Caco-2 (cell line): ENCODE measurements around the gene HOXA11. TPM values are rescaled to one million over a fixed set of nuclear protein-coding genes. Genes with fewer than 3 reads are reported as not detected.

ENCODE experiments used
- BruUV-seq: library from RNA; stranded (reverse); fragments of 400-500 nt; replicated peaks from 2 replicates; lab custom pipeline; 2021; lab: Mats Ljungman, UMichigan
- CTCF ChIA-PET: fragments of 300-600 bp; sonication (Branson Sonifier 250); formaldehyde crosslinking; loops from one replicate; lab custom pipeline; 2022; ENCODE audit warnings: antibody characterized with exemption; lab: Charles Lee
- POLR2A ChIA-PET: fragments of 300-600 bp; sonication (Branson Sonifier 250); formaldehyde crosslinking; loops from one replicate; lab custom pipeline; 2022; ENCODE audit warnings: antibody characterized with exemption; lab: Charles Lee
- DNase-seq, 2 experiments: peaks; one replicate each; pipeline versions ENCODE4 v3.0.0 to v3.0.0-alpha.2; 2020 to 2022
- H3K27me3 ChIP-seq: replicated peaks from 2 replicates; pipeline ENCODE4 v1.6.0; 2011; ENCODE audit warnings: low read length; ENCODE audit not compliant: control insufficient read depth, insufficient read depth
- H3K36me3 ChIP-seq: 2 replicates; pipeline ENCODE4 v1.5.1; 2011; ENCODE audit warnings: low read length; ENCODE audit not compliant: control insufficient read depth, insufficient read depth
- H3K4me1 ChIP-seq: fragments of 250-450 bp; sonication (Bioruptor Pico); 2 replicates; pipeline ENCODE4 v1.5.1; 2020; ENCODE audit warnings: mild to moderate bottlenecking
- H3K4me3 ChIP-seq: 2 replicates; pipeline ENCODE4 v1.5.1; 2011; ENCODE audit warnings: low read depth, mild to moderate bottlenecking, control low read depth, low read length
- H3K9me3 ChIP-seq: fragments of 250-450 bp; sonication (Bioruptor Pico); 2 replicates; pipeline ENCODE4 v1.5.1; 2020; ENCODE audit warnings: mild to moderate bottlenecking, moderate library complexity
- H3K27ac Mint-ChIP-seq: one replicate; pipeline ENCODE4 v1.8.0; 2022; ENCODE audit warnings: mixed read lengths; ENCODE audit not compliant: unreplicated experiment
- H3K27me3 Mint-ChIP-seq: one replicate; pipeline ENCODE4 v1.8.0; 2022; ENCODE audit warnings: mixed read lengths; ENCODE audit not compliant: insufficient read depth, unreplicated experiment
- H3K36me3 Mint-ChIP-seq: one replicate; pipeline ENCODE4 v1.8.0; 2022; ENCODE audit warnings: mild to moderate bottlenecking, mixed read lengths; ENCODE audit not compliant: insufficient read depth, unreplicated experiment
- H3K4me1 Mint-ChIP-seq: one replicate; pipeline ENCODE4 v1.8.0; 2022; ENCODE audit warnings: low read depth, mixed read lengths; ENCODE audit not compliant: unreplicated experiment
- H3K4me3 Mint-ChIP-seq: one replicate; pipeline ENCODE4 v1.8.0; 2022; ENCODE audit warnings: mild to moderate bottlenecking, moderate library complexity, mixed read lengths; ENCODE audit not compliant: unreplicated experiment
- H3K9me3 Mint-ChIP-seq: one replicate; pipeline ENCODE4 v1.8.0; 2022; ENCODE audit warnings: mixed read lengths; ENCODE audit not compliant: unreplicated experiment
- CTCF ChIP-seq, 2 experiments: fragments of 200-600 bp in 1 of 2; IDR thresholded peaks; 1 replicate in 1 of 2; 2 replicates in 1 of 2; pipeline versions ENCODE4 v1.5.1 to v1.8.0; 2011 to 2022; ENCODE audit warnings: antibody characterized with exemption in 1 of 2, control low read depth in 1 of 2, inconsistent platforms in 1 of 2, low read depth in 1 of 2, low read length in 1 of 2, mild to moderate bottlenecking in 1 of 2, moderate library complexity in 1 of 2; ENCODE audit not compliant: insufficient read depth in 1 of 2, severe bottlenecking in 1 of 2, unreplicated experiment in 1 of 2
- intact Hi-C: fragments of 100-400 bp; cut with micrococcal nuclease; formaldehyde crosslinking; loops from one replicate; pipeline ENCODE4 v1.10.0; 2022; ENCODE audit not compliant: unreplicated experiment
- total RNA-seq: library from RNA; stranded (reverse); gene quantifications from 2 replicates; pipeline ENCODE4 v1.2.3, GENCODE V29; 2022

The HOXA11 gene
- total RNA-seq, 1 experiment from 2014 or later: 0.73 TPM

- Mint-ChIP-seq H3K4me1 (no peaks in the 10 kb centered on the region), H3K27me3 (peaks cover 4% of the 10 kb centered on the region), H3K9me3 (no peaks in the 10 kb centered on the region), H3K4me3 (no peak overlapping the region), H3K36me3 (no peaks in the 10 kb centered on the region), H3K27ac (no peak overlapping the region)
- POLR2A ChIA-PET: no interaction called here
- intact Hi-C loops: no loop called here
- no peak for TF ChIP-seq CTCF (IDR thresholded peaks at IDR 0.05; ENCODE audit: insufficient read depth in 1 of 2, low read depth in 1 of 2, low read length in 1 of 2, severe bottlenecking in 1 of 2, unreplicated experiment in 1 of 2)
- H3K4me3 ChIP-seq: no peak overlapping the region
- no peaks in the 10 kb centered on the region for H3K36me3 ChIP-seq
- no TSS peak for BruUV-seq
- H3K9me3 ChIP-seq: no peaks in the 10 kb centered on the region
- CTCF ChIA-PET: no interaction called here
- H3K27me3 ChIP-seq: no peaks in the 10 kb centered on the region
- no peaks in the 10 kb centered on the region for H3K4me1 ChIP-seq
- no peak for DNase-seq
These were observed 35.5 kb upstream of the HOXA11 start for GRCh38 chr7:27220440-27220955.

- DNase-seq: no peak
- Histone ChIP-seq H3K4me3 (no peak overlapping the region), H3K9me3 (no peaks in the 10 kb centered on the region), H3K36me3 (no peaks in the 10 kb centered on the region), H3K27me3 (no peaks in the 10 kb centered on the region), H3K4me1 (no peaks in the 10 kb centered on the region)
- H3K4me3 Mint-ChIP-seq: no peak overlapping the region
- BruUV-seq: no TSS peak
- no peak overlapping the region for H3K27ac Mint-ChIP-seq
- no peaks in the 10 kb centered on the region for H3K9me3 Mint-ChIP-seq
- no peaks in the 10 kb centered on the region for H3K36me3 Mint-ChIP-seq
- CTCF ChIA-PET: no interaction called here
- peaks cover 4% of the 10 kb centered on the region for H3K27me3 Mint-ChIP-seq
- POLR2A ChIA-PET: no interaction called here
- no peak for TF ChIP-seq CTCF (IDR thresholded peaks at IDR 0.05; ENCODE audit: insufficient read depth in 1 of 2, low read depth in 1 of 2, low read length in 1 of 2, severe bottlenecking in 1 of 2, unreplicated experiment in 1 of 2)
- H3K4me1 Mint-ChIP-seq: no peaks in the 10 kb centered on the region
- intact Hi-C loops: no loop called here
These were observed 34.8 kb upstream of the HOXA11 start for GRCh38 chr7:27219821-27220220.

- Histone ChIP-seq H3K4me1 (no peaks in the 10 kb centered on the region), H3K9me3 (no peaks in the 10 kb centered on the region), H3K36me3 (no peaks in the 10 kb centered on the region), H3K27me3 (no peaks in the 10 kb centered on the region), H3K4me3 (no peak overlapping the region)
- Mint-ChIP-seq H3K4me1 (no peaks in the 10 kb centered on the region), H3K4me3 (no peak overlapping the region), H3K36me3 (no peaks in the 10 kb centered on the region), H3K27me3 (peaks cover 2% of the 10 kb centered on the region), H3K9me3 (no peaks in the 10 kb centered on the region), H3K27ac (no peak overlapping the region)
- no peak for TF ChIP-seq CTCF (IDR thresholded peaks at IDR 0.05; ENCODE audit: insufficient read depth in 1 of 2, low read depth in 1 of 2, low read length in 1 of 2, severe bottlenecking in 1 of 2, unreplicated experiment in 1 of 2)
- ChIA-PET CTCF (no interaction called here), POLR2A (no interaction called here)
- no peak for DNase-seq
- no TSS peak for BruUV-seq
- intact Hi-C loops: no loop called here
These were observed 32.9 kb upstream of the HOXA11 start for GRCh38 chr7:27217951-27218350.
